C4-2B (cell line): ENCODE results near the gene SPTLC3.

Experiments used
- H3K27ac ChIP-seq: fragments of 450-650 bp; 2 replicates; pipeline ENCODE4 v1.5.1; 2017
- ZFX ChIP-seq: fragments of 450-650 bp; IDR thresholded peaks from 2 replicates; pipeline ENCODE4 v1.6.1; 2017
- TF ChIP-seq, protein P1 (sequence below): fragments of 450-650 bp; conservative IDR thresholded peaks from 2 replicates; pipeline ENCODE4 v1.5.1; 2017; ENCODE audit warnings: mild to moderate bottlenecking

Gene SPTLC3

DNA sequence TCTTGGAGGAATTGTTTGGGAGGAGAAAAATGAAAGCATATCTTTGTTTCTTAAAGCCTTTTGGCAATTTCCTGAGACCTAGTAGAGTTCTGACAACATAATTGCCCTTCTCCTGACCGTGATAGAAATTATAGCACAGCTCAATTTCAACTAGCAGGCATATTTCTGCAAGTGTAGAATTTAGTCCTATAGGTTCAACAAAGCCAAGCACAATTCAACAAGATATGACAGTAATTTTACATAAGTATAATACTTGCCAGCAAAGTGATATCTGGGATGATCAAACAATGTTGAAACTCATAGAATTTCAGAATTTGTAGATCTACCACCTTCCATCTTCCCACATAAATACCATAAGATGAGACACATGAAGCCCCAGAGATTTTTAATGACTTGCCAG lies 73.1 kb downstream of the SPTLC3 start:
- TF ChIP-seq ZFX, result no peak
- TF ChIP-seq, protein P1, sequence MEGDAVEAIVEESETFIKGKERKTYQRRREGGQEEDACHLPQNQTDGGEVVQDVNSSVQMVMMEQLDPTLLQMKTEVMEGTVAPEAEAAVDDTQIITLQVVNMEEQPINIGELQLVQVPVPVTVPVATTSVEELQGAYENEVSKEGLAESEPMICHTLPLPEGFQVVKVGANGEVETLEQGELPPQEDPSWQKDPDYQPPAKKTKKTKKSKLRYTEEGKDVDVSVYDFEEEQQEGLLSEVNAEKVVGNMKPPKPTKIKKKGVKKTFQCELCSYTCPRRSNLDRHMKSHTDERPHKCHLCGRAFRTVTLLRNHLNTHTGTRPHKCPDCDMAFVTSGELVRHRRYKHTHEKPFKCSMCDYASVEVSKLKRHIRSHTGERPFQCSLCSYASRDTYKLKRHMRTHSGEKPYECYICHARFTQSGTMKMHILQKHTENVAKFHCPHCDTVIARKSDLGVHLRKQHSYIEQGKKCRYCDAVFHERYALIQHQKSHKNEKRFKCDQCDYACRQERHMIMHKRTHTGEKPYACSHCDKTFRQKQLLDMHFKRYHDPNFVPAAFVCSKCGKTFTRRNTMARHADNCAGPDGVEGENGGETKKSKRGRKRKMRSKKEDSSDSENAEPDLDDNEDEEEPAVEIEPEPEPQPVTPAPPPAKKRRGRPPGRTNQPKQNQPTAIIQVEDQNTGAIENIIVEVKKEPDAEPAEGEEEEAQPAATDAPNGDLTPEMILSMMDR, result no peak
- H3K27ac ChIP-seq, result no peak overlapping the region

DNA sequence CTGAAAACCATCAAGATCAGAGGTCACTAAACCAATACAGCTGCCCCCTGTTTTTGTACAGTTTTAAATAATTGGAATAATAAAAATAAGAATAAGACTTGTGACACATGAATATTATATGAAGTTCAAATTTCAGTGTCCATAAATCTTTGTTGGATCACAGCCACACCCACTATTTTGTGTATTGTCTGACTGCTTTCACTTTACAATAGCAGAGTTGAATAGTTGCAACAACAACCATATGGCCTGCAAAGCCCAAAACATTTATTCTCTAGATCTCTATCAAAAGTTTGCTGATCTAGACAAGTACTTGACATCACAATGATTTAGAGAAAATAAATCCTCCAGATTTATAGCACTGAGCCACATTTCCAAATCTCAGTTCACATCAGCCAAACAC lies 73.6 kb downstream of the SPTLC3 start:
- TF ChIP-seq, protein P1, result no peak
- no peak for TF ChIP-seq ZFX
- H3K27ac ChIP-seq, result no peak overlapping the region

DNA sequence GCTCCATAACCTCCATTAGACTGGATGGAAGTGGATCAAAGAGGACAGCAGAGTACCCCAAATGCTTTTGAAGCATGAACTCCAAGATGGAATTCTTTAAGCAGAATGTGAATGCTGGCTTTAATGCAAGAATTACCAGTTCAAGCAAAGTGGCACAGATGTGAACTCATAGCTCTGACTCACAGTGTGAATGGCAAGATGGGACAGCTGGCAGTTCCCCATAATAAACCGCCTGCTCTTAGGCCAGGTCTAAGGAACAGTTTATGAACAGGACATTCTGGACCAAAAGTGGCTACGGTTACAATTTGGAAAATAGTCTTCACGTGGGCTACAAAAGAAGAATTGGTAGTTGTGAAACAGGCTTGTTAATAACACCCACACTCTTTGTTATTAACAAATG lies 76.5 kb downstream of the SPTLC3 start:
- TF ChIP-seq, protein P1, result no peak
- TF ChIP-seq ZFX, result no peak

DNA sequence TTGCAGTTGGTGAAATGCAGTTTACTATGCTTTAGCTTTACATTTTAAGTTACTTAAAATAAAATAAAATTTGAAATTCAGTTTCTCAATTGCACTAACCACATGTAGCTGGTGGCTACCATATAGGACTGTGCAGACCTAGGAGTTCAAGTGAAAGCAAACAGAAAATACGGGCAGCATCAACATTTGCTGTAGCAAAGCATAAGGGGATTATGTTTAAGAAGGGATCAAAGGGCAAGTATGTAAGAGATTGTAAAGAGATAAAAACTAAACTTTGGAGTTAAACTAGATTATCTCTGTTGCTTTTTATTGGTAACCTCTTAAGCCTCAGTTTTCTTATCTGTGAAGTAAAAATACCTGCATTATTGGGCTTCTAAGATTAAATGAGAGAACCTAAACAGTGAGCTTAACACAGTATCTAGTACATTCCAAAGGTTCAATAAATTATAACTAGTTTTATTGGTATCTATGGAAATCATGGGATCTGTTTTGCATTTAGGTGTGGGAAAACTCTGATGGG lies 81.2 kb downstream of the SPTLC3 start:
- TF ChIP-seq, protein P1, result no peak
- no peak for TF ChIP-seq ZFX

More for the DNA sequence above, 76.5 kb downstream of the SPTLC3 start:
- no peak overlapping the region for H3K27ac ChIP-seq

DNA sequence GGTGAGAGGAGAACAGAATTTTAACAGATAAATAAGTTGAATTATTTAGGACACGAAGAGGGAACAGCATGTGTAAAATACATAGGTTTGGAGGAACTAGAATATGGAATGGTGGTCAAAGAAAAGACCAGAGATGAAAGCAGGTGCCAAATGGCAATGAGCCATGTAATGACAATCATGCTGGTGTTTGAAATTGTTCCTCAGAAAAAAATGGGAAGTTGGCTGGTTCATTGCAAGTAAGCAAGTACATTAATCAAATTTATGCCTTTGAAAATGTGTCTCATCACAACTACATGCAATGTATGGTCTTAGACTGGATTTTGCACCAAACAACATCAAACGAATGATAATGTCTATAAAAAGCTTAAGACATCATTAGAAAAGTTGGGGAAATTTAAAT lies 83.3 kb downstream of the SPTLC3 start:
- no peak overlapping the region for H3K27ac ChIP-seq
- TF ChIP-seq ZFX, result no peak
- TF ChIP-seq, protein P1, result no peak

More for the DNA sequence above, 81.2 kb downstream of the SPTLC3 start:
- H3K27ac ChIP-seq, result no peak overlapping the region

DNA sequence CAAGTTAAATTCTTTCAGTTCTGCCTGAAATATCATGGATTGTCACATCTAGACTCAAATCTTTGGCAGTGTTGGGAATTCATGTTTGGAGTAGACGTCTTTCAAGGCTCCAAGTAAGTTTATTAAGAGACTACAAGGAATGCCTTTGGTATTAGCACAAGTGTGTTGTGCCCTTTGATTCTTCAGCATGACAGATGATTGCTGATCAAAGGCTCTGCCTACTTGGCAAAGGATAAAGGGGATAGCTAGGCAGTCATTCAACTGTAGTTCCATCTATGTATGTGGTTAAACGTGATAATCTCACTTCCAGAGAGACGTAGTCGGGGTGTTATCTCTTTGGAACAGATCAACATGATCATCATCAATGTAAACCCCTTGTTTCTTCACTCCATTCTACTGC lies 86.2 kb downstream of the SPTLC3 start:
- no peak overlapping the region for H3K27ac ChIP-seq
- TF ChIP-seq, protein P1, result no peak
- no peak for TF ChIP-seq ZFX

DNA sequence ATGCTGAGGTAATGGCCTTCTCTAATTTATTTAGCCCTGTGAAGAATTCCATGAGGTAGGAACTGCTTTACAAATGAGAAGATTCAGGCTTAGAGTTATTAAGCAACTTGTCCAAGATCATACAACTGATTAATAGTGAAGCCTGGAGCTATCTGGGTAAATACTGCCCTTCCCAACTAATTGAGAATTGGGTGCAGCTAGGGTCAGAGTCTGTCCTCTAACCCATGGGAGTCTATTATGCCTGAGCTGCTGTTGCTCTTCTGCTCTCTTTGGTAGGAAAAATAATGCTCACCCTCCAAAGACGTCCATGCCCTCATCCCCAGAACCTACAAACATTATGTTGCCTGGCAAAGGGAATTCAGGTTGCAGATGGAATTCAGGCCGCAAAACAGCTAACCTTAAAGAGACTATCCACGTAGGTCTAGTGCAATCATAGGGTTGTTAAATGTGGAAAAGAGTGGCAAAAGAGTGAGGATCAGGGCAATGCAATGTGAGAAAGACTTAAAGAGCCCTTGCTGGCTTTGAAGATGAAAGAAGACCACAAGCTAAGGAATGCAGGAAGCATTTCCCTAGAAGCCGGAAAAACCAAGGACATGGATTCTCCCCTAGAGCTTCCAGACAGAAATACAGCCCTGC lies 90.1 kb downstream of the SPTLC3 start:
- no peak overlapping the region for H3K27ac ChIP-seq
- TF ChIP-seq ZFX, result no peak
- TF ChIP-seq, protein P1, result no peak
